Activated CD4-positive, alpha-beta T cell treated with anti-CD3 and anti-CD28 coated beads, Interleukin-2, amount 10 ng/mL, durations not matched to agents 7 days and 5 days (primary cell): ENCODE data around the gene XAGE1B. TPM values are rescaled to one million over a fixed set of nuclear protein-coding genes. Genes with fewer than 3 reads are reported as not detected.
"Not testable (repeated sequence)": the region's sequence is repeated elsewhere in the genome, so short reads cannot be mapped to it uniquely, and the experiment has no call there.

Source experiments
- CTCF ChIA-PET: fragments of 350-600 bp; sonication (Branson Sonifier 250); formaldehyde crosslinking; loops from one replicate; lab custom pipeline; 2021; ENCODE audit warnings: antibody characterized with exemption; lab: Charles Lee
- POLR2A ChIA-PET: fragments of 350-600 bp; sonication (Branson Sonifier 250); formaldehyde crosslinking; loops from one replicate; lab custom pipeline; 2021; ENCODE audit warnings: antibody characterized with exemption; lab: Charles Lee
- DNase-seq: peaks from one replicate; pipeline ENCODE4 v3.0.0-alpha.2; 2020
- H3K27ac Mint-ChIP-seq: one replicate; pipeline ENCODE4 v1.8.0; 2021; ENCODE audit warnings: mild to moderate bottlenecking, moderate library complexity, mixed read lengths
- H3K27me3 Mint-ChIP-seq: one replicate; pipeline ENCODE4 v1.8.0; 2021; ENCODE audit warnings: mixed read lengths
- H3K36me3 Mint-ChIP-seq: one replicate; pipeline ENCODE4 v1.8.0; 2021; ENCODE audit warnings: low read depth, mixed read lengths
- H3K4me1 Mint-ChIP-seq: one replicate; pipeline ENCODE4 v1.8.0; 2021; ENCODE audit warnings: mixed read lengths
- H3K4me3 Mint-ChIP-seq: one replicate; pipeline ENCODE4 v1.8.0; 2021; ENCODE audit warnings: mild to moderate bottlenecking, moderate library complexity, mixed read lengths
- H3K9me3 Mint-ChIP-seq: one replicate; pipeline ENCODE4 v1.8.0; 2021; ENCODE audit warnings: mixed read lengths
- total RNA-seq, 2 experiments: library from RNA; stranded (reverse); gene quantifications; one replicate each; pipeline ENCODE4 v1.2.3, GENCODE V29; 2021

The XAGE1B gene
- total RNA-seq, 2 experiments from 2014 or later = not detected

GRCh38 chrX:52504551-52504950, 12.3 kb downstream of the XAGE1B start:
- no peaks in the 10 kb centered on the region for H3K4me1 Mint-ChIP-seq
- CTCF ChIA-PET = no interaction called here
- H3K27ac Mint-ChIP-seq = no peak overlapping the region
- H3K4me3 Mint-ChIP-seq = no peak overlapping the region
- no peaks in the 10 kb centered on the region for H3K27me3 Mint-ChIP-seq
- H3K36me3 Mint-ChIP-seq = no peaks in the 10 kb centered on the region
- no peaks in the 10 kb centered on the region for H3K9me3 Mint-ChIP-seq
- POLR2A ChIA-PET = no interaction called here
- DNase-seq = no peak

GRCh38 chrX:52501362-52501761, 15.5 kb downstream of the XAGE1B start:
- H3K4me3 Mint-ChIP-seq, H3K27me3 Mint-ChIP-seq, H3K9me3 Mint-ChIP-seq, H3K36me3 Mint-ChIP-seq, H3K4me1 Mint-ChIP-seq, CTCF ChIA-PET, H3K27ac Mint-ChIP-seq, POLR2A ChIA-PET, DNase-seq: not testable (repeated sequence)

- H3K27me3 Mint-ChIP-seq, CTCF ChIA-PET, H3K9me3 Mint-ChIP-seq, H3K4me1 Mint-ChIP-seq, H3K36me3 Mint-ChIP-seq, H3K4me3 Mint-ChIP-seq, DNase-seq, POLR2A ChIA-PET, H3K27ac Mint-ChIP-seq: not testable (repeated sequence)
These were observed 20.5 kb downstream of the XAGE1B start for GRCh38 chrX:52496419-52496772.

- POLR2A ChIA-PET, H3K4me3 Mint-ChIP-seq, CTCF ChIA-PET, H3K27me3 Mint-ChIP-seq, H3K36me3 Mint-ChIP-seq, H3K27ac Mint-ChIP-seq, H3K9me3 Mint-ChIP-seq, DNase-seq, H3K4me1 Mint-ChIP-seq: not testable (repeated sequence)
These were observed 21.1 kb downstream of the XAGE1B start, which contains the start of gene XAGE1A for GRCh38 chrX:52495545-52496418. XAGE1A (plus strand) TSS chrX:52495808; CDS start chrX:52497362, 1,554 bp downstream.

- H3K4me3 Mint-ChIP-seq, H3K9me3 Mint-ChIP-seq, H3K27ac Mint-ChIP-seq, H3K27me3 Mint-ChIP-seq, POLR2A ChIA-PET, H3K4me1 Mint-ChIP-seq, DNase-seq, H3K36me3 Mint-ChIP-seq: not testable (repeated sequence)
- CTCF ChIA-PET = interaction anchor here (0.6 kb wide), 1 partner anchor 679 kb away, joined by 3 read pairs; no protein-coding TSS in a partner anchor
These were observed 45.6 kb downstream of the XAGE1B start for GRCh38 chrX:52471301-52471700.

Other genes with a start within 250 kb of the XAGE1B start
- not detected for gene XAGE2, start 148.0 kb downstream of the XAGE1B start, total RNA-seq
- not detected for gene XAGE1A, start 21.3 kb downstream of the XAGE1B start, total RNA-seq
- not detected for gene SSX7, start 137.8 kb upstream of the XAGE1B start, total RNA-seq
- gene SSX2, start 190.1 kb upstream of the XAGE1B start, total RNA-seq = not detected
- not detected for gene SSX2B, start 234.2 kb upstream of the XAGE1B start, total RNA-seq